Right hindlimb (tissue), 1 donor: ENCODE data around the gene YEATS2.

Experiments used
- DNase-seq: peaks from one replicate; pipeline ENCODE4 v3.0.0-alpha.2; 2018

The YEATS2 gene

GRCh38 chr3:183844606-183845005 is 147.0 kb downstream of the YEATS2 start:
- DNase-seq: no peak

- DNase-seq: no peak
These were observed 147.5 kb downstream of the YEATS2 start for GRCh38 chr3:183845090-183845489.

- no peak for DNase-seq
These were observed 148.2 kb downstream of the YEATS2 start for GRCh38 chr3:183845608-183846288.

GRCh38 chr3:183854318-183855035 is 156.9 kb downstream of the YEATS2 start:
- no peak for DNase-seq

- no peak for DNase-seq
These were observed 160.3 kb downstream of the YEATS2 start for GRCh38 chr3:183857863-183858262.
